Measurements from ENCODE around the gene CABLES1.

DNA sequence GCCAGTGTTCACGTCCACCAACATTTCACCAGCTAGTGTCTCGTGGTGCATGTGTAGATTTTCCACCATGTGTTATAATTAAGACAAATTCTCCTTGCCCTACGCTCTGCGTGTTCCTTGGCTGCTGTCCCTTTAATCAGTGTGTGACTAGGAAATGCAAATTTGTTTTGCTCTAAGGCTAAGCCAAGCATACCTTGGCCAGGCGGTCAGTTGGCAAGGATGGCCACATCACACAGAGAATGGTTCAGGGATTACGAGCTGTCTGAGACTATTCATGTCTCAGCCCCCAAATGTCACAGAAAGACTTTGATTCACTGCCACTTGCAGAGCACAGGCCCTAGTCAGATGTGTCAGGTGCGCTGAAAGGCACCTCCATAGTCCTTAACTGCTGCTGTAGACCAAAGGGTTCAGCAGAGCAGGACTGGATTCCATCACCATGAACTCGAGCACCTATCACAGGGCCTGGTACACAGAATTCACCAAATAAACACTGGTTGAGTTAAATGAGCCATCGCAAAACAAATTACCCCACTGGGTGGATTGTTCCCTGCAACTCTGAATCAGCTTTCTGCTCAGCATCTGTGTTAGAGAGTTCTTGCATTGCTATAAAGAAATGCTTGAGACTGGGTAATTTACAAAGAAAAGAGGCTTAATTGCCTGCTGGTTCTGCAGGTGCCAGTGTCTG lies 128.4 kb downstream of the CABLES1 start:
- no peak for TF ChIP-seq POLR2A (IDR thresholded peaks at IDR 0.05)
- TF ChIP-seq, protein P1, sequence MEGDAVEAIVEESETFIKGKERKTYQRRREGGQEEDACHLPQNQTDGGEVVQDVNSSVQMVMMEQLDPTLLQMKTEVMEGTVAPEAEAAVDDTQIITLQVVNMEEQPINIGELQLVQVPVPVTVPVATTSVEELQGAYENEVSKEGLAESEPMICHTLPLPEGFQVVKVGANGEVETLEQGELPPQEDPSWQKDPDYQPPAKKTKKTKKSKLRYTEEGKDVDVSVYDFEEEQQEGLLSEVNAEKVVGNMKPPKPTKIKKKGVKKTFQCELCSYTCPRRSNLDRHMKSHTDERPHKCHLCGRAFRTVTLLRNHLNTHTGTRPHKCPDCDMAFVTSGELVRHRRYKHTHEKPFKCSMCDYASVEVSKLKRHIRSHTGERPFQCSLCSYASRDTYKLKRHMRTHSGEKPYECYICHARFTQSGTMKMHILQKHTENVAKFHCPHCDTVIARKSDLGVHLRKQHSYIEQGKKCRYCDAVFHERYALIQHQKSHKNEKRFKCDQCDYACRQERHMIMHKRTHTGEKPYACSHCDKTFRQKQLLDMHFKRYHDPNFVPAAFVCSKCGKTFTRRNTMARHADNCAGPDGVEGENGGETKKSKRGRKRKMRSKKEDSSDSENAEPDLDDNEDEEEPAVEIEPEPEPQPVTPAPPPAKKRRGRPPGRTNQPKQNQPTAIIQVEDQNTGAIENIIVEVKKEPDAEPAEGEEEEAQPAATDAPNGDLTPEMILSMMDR (IDR thresholded peaks at IDR 0.05), result no peak

All from adrenal gland (tissue), 5 donors.